Measurements from ENCODE around the gene HYCC2.
"Not testable (repeated sequence)": the region's sequence is repeated elsewhere in the genome, so short reads cannot be mapped to it uniquely, and the experiment has no call there.

HYCC2 gene

DNA sequence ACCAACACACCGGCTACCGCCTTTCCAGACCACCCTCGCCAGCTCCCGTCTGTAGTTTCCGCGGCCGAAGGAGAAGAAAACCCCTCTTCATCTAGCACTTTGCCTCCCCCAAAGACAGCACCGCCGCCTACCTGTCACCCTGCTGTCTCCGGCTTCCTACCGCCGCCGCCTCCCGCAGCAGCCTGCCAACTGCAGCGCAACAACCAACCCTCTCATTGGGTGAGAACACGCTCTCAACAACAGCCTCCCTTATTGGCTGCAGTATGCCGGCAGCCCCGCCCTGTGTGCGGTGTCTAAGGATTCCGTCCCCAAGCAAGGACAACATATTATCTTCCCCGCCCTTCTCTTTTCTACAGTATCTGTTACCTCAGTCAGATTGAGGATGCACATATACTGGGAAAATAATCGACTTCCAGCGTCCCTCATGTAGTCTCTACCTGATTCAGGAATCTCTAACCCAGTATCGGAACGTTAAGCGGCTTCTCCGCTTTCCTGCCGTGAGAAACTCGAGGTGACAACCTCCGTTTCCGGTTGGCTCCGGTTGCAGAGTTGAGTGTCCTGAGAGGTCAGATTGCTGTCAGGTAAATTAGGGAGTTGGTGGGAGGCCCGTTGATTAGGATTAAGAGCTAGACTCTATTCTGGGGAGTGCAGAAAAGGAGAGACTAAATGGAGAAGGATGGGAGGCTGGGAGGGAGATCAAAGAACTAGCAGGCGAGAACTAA, at the start of gene HYCC2, which contains the start of gene NDUFB3:
TSS of gene HYCC2 (minus strand) at position 193 of the 722 bp plus-strand sequence. CDS start 47,662 bp downstream, outside the sequence.
TSS of gene NDUFB3 (plus strand) at position 523 of the 722 bp plus-strand sequence. CDS start 6,882 bp downstream, outside the sequence.
- DNase-seq: peak; percentile 94 to 96

- peak; percentile 22 to 46 for DNase-seq
These were observed 47.7 kb upstream of the HYCC2 start for GRCh38 chr2:201118961-201119854.

DNA sequence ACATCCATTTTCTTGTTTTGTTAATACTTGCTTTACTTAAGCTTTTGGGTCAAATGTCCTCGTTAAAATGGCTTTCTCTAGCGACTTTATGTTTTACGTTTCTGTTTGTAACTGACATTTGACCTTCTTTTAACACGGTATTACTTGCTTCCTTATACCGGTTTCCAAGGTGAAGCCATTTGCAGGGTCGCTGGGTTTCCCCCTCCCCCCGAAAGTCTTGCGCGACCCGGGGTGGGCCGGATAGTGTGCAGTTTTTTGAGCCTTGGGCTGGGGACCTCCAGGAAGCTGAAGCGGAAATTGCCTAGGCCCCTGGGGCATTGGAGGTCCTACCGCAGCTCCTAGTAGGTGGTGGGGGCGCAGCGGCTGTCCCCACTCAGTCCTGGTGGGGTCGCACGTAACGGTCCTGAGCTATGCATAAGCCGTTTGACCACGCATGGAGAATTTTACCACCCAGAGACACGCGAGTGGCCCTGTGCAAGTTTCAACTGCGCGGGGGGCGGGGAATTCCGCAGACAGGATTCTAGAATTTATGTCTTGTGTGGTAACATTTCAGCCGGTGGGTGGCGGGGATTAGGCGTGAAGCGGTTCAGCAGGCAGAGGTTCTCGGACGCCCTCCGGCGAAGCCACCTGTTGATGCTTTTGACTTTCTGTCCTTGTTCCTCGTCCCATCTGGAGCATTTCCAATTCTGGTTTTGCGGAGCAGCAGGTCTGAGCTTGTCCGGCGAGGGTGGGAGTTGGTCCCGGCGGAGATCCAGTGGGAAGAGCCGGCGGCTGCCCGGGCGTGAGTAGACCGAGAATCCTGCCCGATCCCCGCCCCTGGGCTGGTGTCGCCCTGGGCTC, 46.9 kb upstream of the HYCC2 start:
- peak; percentile 88 to 89 for DNase-seq

DNA sequence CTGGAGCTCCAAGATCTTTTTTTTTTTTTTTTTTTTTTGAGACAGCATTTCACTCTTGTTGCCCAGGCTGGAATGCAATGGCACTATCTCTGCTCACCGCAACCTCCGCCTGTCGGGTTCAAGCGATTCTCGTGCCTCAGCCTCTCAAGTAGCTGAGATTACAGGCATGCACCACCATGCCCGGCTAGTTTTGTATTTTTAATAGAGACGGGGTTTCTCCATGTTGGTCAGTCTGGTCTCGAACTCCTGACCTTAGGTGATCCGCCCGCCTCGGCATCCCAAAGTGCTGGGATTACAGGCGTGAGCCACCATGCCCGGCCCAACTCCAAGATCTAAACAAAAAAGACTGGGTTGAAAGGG, 46.2 kb upstream of the HYCC2 start:
- not testable (repeated sequence) for DNase-seq

DNA sequence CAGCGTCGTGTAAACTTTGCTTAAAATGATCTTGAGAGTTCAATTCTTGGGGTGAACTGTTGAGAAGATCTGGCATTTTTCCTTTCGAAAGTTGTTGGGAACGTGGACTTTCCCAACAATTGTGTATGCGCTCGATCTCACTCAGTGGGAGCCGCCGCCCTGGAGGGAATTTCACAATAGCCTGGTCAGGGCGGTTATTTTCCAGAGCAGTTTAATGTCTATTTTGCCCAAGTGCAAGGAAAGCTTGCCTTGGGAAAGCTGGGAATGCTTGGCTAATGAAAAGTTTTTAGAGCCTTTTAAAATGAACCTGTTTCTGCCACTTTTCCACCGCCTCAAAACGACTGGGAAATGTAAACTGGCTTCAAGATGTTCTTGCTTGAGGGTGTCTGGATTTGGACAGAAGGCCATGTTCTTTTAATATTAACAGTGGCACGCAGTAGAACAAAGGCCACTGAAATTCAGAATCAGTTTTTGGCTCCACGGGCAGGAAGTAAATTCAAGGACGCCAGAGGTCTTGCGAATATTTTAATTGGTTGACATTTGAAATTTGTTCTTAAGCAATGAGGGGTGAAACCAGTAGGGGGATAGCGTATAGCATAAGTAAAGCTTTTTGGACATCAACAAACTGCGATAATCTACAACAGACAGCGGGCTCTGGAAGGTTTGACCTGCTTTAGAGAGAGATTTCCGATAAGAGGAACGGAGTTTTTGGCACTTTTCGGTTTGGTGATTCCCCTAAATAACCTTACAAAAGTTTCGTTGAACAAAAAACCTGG, 45.7 kb upstream of the HYCC2 start:
- DNase-seq: peak; percentile 48 to 76

- DNase-seq: peak; percentile 81 to 83
These were observed 44.9 kb upstream of the HYCC2 start, which contains the start of gene CFLAR for GRCh38 chr2:201116115-201116958. TSS of gene CFLAR (plus strand) at chr2:201116164. CDS start at chr2:201129866, 13,702 bp downstream.

GRCh38 chr2:201114846-201115245, 43.4 kb upstream of the HYCC2 start:
- no peak for DNase-seq

DNA sequence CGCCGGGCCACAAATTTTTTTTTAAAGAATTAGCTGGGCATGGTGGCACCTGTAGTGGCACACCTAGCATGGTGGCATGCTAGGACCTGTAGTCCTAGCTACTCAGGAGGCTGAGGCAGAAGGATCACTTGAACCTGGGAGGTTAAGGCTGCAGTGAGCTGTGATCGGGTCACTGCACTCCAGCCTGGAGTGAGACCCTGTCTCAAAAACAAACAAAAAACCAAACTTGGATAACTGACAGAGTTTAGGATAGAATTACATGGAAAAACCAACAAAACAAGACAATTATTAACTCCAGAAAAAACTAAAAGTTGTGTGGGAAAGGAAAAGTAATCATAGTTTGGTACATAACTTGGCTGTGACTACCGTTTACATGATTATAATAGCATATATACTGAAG, 42.9 kb upstream of the HYCC2 start:
- no peak for DNase-seq

DNA sequence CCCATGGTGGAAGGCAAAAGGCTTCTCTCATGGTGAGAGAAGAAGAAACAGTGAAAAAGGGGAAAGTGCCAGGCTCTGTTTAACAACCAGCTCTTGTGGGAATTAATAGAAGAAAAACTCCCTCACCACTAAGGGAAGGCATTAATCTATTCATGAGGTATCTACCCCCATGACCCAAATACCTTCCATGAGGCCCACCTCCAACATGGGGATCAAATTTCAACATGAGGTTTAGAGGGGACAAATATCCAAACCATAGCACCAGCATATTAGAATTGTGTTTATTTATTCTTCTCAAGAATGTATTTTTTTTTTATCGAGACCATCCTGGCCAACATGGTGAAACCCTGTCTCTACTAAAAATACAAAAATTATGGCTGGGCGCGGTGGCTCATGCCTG, 39.6 kb upstream of the HYCC2 start:
- DNase-seq: no peak

DNA sequence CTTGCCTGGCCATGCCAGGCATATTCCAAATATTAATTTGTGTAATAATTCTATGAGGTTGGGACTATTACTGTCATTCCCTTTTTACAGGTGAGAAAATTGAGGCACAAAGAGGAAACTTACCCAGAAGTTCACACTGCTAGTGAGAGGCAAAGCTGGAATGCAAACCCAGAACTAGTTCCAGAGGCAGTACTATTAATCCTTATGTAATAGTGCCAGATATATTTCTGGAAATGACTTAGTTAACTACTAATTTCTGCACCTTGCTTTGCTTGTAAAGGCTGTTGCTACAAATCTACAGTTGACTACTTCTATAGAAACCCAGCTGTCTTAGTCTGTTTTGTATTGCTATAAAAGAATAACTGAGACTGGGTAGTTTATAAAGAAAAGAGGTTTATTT, 39.1 kb upstream of the HYCC2 start:
- DNase-seq: no peak

- DNase-seq: no peak
These were observed 37.7 kb upstream of the HYCC2 start for GRCh38 chr2:201109186-201109585.

DNA sequence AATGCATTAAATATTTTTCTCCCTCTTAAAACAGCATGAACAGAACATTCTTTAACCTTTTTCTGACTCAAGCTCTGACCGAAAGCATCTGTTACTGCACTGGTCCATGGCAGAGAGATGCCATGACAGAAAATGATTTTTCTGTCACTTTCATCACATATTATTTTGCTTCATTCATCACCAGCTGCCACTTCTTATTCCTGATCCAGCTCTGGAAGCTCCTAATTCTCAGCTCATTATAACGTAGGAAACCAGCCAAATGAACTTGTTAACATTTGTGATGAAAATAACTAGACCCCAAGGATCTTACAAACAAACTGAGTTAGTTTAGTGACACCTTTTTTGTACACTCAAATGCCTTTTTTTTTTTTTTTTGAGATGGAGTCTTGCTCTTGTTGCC, 36.9 kb upstream of the HYCC2 start:
- DNase-seq: no peak

DNA sequence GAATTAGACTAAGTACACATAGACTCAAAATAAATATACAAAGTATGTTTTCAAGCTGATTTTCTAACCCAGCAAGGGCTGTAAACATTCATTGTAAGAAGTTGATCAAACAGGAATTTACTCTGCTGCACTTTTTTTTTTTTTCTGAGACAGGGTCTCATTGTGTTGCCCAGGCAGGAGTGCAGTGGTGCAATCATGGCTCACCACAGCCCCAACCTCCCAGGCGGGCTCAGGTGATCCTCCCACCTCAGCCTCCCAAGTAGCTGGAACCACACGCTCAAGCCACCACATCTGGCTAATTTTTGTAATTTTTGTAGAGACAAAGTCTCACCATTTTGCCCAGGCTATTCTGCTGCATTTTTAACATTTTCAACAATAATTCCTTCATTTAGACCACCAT, 36.2 kb upstream of the HYCC2 start:
- no peak for DNase-seq

DNA sequence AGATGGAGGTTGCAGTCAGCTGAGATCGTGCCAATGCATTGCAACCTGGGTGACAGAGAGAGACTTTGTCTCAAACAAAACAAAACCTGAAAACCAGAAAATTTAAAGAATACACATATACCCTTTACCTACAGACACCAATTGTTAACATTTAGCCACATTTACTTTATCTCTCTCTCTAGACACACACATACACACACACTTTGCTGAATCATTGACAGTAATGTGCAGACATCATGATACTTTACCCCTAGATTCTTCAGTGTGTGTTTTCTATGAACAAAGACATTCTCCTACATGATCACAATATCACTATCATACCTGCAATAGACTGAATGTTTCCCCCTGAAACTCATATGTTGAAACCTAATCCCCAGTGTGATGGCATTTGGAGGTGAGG, 34.3 kb upstream of the HYCC2 start:
- DNase-seq: no peak

GRCh38 chr2:201100497-201100896, 29.0 kb upstream of the HYCC2 start:
- no peak for DNase-seq

GRCh38 chr2:201093573-201093972, 22.1 kb upstream of the HYCC2 start:
- no peak for DNase-seq

DNA sequence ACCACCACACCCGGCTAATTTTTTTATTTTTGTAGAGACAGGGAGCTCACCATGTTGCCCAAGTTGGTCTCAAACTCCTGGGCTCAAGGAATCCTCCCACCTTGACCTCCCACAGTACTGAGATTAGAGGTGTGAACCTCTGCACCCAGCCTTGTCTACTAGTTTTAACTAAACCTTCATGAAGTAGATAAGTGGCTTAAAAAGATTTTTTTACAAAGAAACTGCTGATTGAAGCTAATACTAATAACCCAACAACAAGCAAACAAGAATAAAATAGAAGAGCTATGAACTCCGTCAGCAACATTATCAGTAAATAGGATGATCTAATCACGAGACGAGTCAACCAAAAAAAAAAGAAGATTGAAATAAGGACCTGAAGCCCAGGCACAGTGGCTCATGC, 19.1 kb upstream of the HYCC2 start:
- no peak for DNase-seq

DNA sequence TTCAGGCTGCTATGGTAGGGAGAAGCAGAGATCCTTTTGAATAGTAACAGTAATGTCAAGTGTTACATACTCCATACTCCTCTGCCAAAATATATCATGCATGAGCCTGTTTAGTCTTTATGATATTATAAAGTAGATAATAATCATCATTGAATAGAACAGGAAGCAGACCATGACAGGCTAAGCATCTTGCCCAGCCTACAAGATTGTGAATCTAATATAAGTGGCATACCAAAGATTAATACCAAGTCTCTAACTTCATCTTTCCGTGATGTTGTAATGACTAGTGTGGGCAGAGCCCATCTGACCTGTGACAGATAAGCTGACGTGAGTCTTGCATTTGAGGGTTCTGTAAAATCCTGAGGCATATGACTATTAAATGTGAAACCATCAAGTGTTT, 13.4 kb upstream of the HYCC2 start:
- no peak for DNase-seq

- DNase-seq: no peak
These were observed 3.5 kb upstream of the HYCC2 start for GRCh38 chr2:201074996-201075395.

DNA sequence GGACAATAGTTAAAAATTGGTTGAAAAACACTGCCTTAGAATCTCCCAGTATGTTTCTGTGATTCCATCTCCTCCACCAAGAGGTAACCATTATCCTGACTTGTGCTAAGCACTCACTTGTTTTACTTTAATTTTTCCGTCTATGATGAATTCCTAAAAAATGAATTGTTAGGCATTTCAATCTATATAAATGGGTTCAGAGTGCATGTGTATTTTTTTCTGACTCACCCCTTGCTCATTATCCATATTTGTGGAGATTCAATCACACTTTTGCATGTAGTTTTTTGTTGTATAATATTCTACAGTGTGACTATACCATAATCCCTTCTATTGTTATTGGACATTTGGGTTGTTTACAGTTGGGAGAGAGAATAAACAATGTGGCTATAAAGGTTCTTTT, 1.6 kb upstream of the HYCC2 start:
- no peak for DNase-seq

- no peak for DNase-seq
These were observed 695 bp upstream of the HYCC2 start for GRCh38 chr2:201072201-201072530.
